Hepatocyte (in vitro differentiated cells): ENCODE results near the gene PCK1. TPM values are rescaled to one million over a fixed set of nuclear protein-coding genes. Genes with fewer than 3 reads are reported as not detected.

Source experiments
- DNase-seq: peaks from one replicate; pipeline ENCODE4 v3.0.0-alpha.2; 2016; ENCODE audit warnings: low spot score
- H2AFZ ChIP-seq: fragments of 200-600 bp; sonication (generic); 2 replicates; pipeline ENCODE4 v1.6.0; 2016; ENCODE audit warnings: antibody characterized with exemption, mild to moderate bottlenecking
- H3K27ac ChIP-seq: fragments of 200-600 bp; sonication (generic); 2 replicates; pipeline ENCODE4 v1.5.1; 2016; ENCODE audit warnings: mild to moderate bottlenecking
- H3K27me3 ChIP-seq: fragments of 200-600 bp; sonication (generic); 2 replicates; pipeline ENCODE4 v1.6.1; 2016
- H3K36me3 ChIP-seq: fragments of 200-600 bp; sonication (generic); replicated peaks from 2 replicates; pipeline ENCODE4 v1.5.1; 2016; ENCODE audit warnings: low read depth; ENCODE audit not compliant: insufficient read depth
- H3K4me1 ChIP-seq: fragments of 200-600 bp; sonication (generic); 2 replicates; pipeline ENCODE4 v1.5.1; 2016; ENCODE audit warnings: mild to moderate bottlenecking, moderate library complexity; ENCODE audit not compliant: insufficient read depth
- H3K4me2 ChIP-seq: fragments of 200-600 bp; sonication (generic); 2 replicates; pipeline ENCODE4 v1.6.0; 2016
- H3K4me3 ChIP-seq: fragments of 200-600 bp; sonication (generic); 2 replicates; pipeline ENCODE4 v1.5.1; 2016; ENCODE audit warnings: mild to moderate bottlenecking
- H3K79me2 ChIP-seq: fragments of 200-600 bp; sonication (generic); 2 replicates; pipeline ENCODE4 v1.6.0; 2017; ENCODE audit warnings: mild to moderate bottlenecking
- H3K9me2 ChIP-seq: fragments of 200-600 bp; sonication (generic); replicated peaks from 2 replicates; pipeline ENCODE4 v1.6.0; 2017; ENCODE audit warnings: mild to moderate bottlenecking; ENCODE audit not compliant: insufficient read depth
- H3K9me3 ChIP-seq: fragments of 200-600 bp; sonication (generic); 2 replicates; pipeline ENCODE4 v1.5.1; 2016; ENCODE audit warnings: low read depth, mild to moderate bottlenecking
- H4K20me1 ChIP-seq: fragments of 200-600 bp; sonication (generic); 2 replicates; pipeline ENCODE4 v1.6.0; 2016; ENCODE audit warnings: mild to moderate bottlenecking; ENCODE audit not compliant: insufficient read depth, poor library complexity, severe bottlenecking
- EZH2 ChIP-seq: fragments of 200-600 bp; sonication (generic); IDR thresholded peaks from 2 replicates; pipeline ENCODE4 v1.6.1; 2016; ENCODE audit warnings: antibody characterized with exemption, mild to moderate bottlenecking, borderline replicate concordance
- EZH2phosphoT487 ChIP-seq: fragments of 200-600 bp; sonication (generic); IDR thresholded peaks from one replicate; pipeline ENCODE4 v1.6.1; 2018; ENCODE audit warnings: antibody characterized with exemption, mild to moderate bottlenecking, low read depth, moderate library complexity; ENCODE audit not compliant: unreplicated experiment, severe bottlenecking
- WGBS: methylation state at CpG from one replicate; pipeline ENCODE4 v1.1.6; 2016; ENCODE audit warnings: low lambda C conversion rate; ENCODE audit errors: missing lambda C conversion rate; 5-methylcytosine and 5-hydroxymethylcytosine counted together
- polyA plus RNA-seq: library from polyadenylated mRNA; unstranded; fragments of >200 nt; fragmentation: Nextera tagmentation; extraction: Ambion mirVana; gene quantifications from 2 replicates; pipeline ENCODE4 v1.2.1, GENCODE V29; 2016
- total RNA-seq: library from RNA; depleted of rRNA; stranded (reverse); fragments of >200 nt; gene quantifications from 2 replicates; pipeline ENCODE4 v1.2.3, GENCODE V29; 2014
- TF ChIP-seq, protein P1 (sequence below): fragments of 200-600 bp; sonication (generic); IDR thresholded peaks from 2 replicates; pipeline ENCODE4 v1.5.1; 2016; ENCODE audit warnings: antibody characterized with exemption, mild to moderate bottlenecking; ENCODE audit not compliant: poor library complexity

PCK1 gene
- total and polyA plus RNA-seq, 2 experiments from 2014 or later: 11.6 to 12.8 TPM

DNA sequence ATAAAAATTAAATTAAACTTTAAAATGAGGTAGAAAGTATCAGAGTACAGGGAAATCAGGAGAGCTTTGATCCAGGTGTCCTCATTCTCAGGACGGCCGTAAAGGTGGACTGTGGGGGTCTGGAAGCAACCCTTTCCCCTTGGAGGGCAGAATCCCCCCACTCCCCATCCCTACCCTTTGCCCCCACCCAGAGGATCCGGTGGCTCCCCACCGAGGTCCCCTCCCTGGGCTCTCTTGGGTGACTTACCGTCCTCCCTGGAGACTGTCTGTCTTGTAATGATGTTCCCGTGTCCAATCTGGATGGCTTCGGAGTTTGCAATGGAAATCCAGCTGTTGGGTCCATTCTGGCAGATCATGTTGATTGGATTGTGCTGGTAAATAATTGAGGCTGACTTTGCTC, 52.0 kb downstream of the PCK1 start:
- Histone ChIP-seq H2AFZ (no peak overlapping the region), H3K9me2 (no peaks in the 10 kb centered on the region), H3K27me3 (no peaks in the 10 kb centered on the region), H3K36me3 (no peaks in the 10 kb centered on the region), H3K4me3 (no peak overlapping the region), H3K4me2 (no peak overlapping the region), H3K79me2 (no peaks in the 10 kb centered on the region), H3K9me3 (no peaks in the 10 kb centered on the region), H3K4me1 (no peaks in the 10 kb centered on the region), H4K20me1 (no peaks in the 10 kb centered on the region), H3K27ac (no peak overlapping the region)
- TF ChIP-seq, protein P1, sequence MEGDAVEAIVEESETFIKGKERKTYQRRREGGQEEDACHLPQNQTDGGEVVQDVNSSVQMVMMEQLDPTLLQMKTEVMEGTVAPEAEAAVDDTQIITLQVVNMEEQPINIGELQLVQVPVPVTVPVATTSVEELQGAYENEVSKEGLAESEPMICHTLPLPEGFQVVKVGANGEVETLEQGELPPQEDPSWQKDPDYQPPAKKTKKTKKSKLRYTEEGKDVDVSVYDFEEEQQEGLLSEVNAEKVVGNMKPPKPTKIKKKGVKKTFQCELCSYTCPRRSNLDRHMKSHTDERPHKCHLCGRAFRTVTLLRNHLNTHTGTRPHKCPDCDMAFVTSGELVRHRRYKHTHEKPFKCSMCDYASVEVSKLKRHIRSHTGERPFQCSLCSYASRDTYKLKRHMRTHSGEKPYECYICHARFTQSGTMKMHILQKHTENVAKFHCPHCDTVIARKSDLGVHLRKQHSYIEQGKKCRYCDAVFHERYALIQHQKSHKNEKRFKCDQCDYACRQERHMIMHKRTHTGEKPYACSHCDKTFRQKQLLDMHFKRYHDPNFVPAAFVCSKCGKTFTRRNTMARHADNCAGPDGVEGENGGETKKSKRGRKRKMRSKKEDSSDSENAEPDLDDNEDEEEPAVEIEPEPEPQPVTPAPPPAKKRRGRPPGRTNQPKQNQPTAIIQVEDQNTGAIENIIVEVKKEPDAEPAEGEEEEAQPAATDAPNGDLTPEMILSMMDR: no peak
- no peak for TF ChIP-seq EZH2
- no peak for TF ChIP-seq EZH2phosphoT487
- WGBS: 96% methylated on average over 7 of the region's 7 CpGs
- DNase-seq: no peak

DNA sequence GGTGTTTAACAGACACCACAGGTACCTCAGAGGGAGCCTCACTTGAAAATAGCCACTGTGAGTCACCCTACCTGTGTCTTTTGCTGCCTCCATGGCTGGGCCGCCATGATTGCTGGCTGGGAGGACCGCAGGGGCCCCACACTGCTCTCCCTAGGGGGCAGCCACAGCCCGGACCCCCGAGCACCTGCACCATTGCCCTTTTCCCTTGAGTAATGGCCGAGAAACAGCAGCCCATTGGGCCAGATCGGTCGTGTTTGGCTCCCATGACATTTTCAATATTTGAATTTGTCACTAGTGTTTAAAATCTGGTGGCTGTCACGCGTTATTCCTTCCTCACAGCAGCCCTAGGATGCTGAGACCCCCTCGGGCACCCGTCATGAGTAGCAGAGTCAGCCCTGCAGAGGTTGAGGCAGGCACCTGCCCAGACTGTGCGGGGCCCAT, 52.6 kb downstream of the PCK1 start:
- DNase-seq: no peak
- Histone ChIP-seq H4K20me1 (no peaks in the 10 kb centered on the region), H3K36me3 (no peaks in the 10 kb centered on the region), H3K4me3 (no peak overlapping the region), H2AFZ (no peak overlapping the region), H3K9me3 (no peaks in the 10 kb centered on the region), H3K4me2 (no peak overlapping the region), H3K4me1 (no peaks in the 10 kb centered on the region), H3K27me3 (no peaks in the 10 kb centered on the region), H3K9me2 (no peaks in the 10 kb centered on the region), H3K27ac (no peak overlapping the region), H3K79me2 (no peaks in the 10 kb centered on the region)
- WGBS: 97% methylated on average over 10 of the region's 12 CpGs
- no peak for TF ChIP-seq EZH2phosphoT487
- TF ChIP-seq EZH2: no peak

GRCh38 chr20:57614490-57615444, 53.9 kb downstream of the PCK1 start:
- no peak for DNase-seq

GRCh38 chr20:57615445-57615811, 54.5 kb downstream of the PCK1 start:
- DNase-seq: no peak
- no peak overlapping the region for H3K4me3 ChIP-seq
- no peak overlapping the region for H3K27ac ChIP-seq
- TF ChIP-seq EZH2phosphoT487 (no peak), EZH2 (no peak)
- TF ChIP-seq, protein P1: no peak
- no peaks in the 10 kb centered on the region for H3K4me1 ChIP-seq
- no peaks in the 10 kb centered on the region for H3K79me2 ChIP-seq
- H3K4me2 ChIP-seq: no peak overlapping the region
- H3K9me2 ChIP-seq: no peaks in the 10 kb centered on the region
- H3K27me3 ChIP-seq: no peaks in the 10 kb centered on the region
- H3K9me3 ChIP-seq: no peaks in the 10 kb centered on the region
- H4K20me1 ChIP-seq: no peaks in the 10 kb centered on the region
- H3K36me3 ChIP-seq: no peaks in the 10 kb centered on the region
- WGBS: 81% methylated on average over 8 of the region's 8 CpGs
- H2AFZ ChIP-seq: no peak overlapping the region

More at GRCh38 chr20:57614490-57615444, 53.9 kb downstream of the PCK1 start:
- WGBS: 91% methylated on average over 16 of the region's 16 CpGs
- H3K9me2 ChIP-seq: no peaks in the 10 kb centered on the region
- TF ChIP-seq EZH2phosphoT487 (no peak), EZH2 (no peak)
- TF ChIP-seq, protein P1: no peak
- no peak overlapping the region for H3K4me2 ChIP-seq
- no peaks in the 10 kb centered on the region for H3K36me3 ChIP-seq
- H3K79me2 ChIP-seq: no peaks in the 10 kb centered on the region
- H4K20me1 ChIP-seq: no peaks in the 10 kb centered on the region
- H3K4me1 ChIP-seq: no peaks in the 10 kb centered on the region
- no peaks in the 10 kb centered on the region for H3K9me3 ChIP-seq
- H3K4me3 ChIP-seq: no peak overlapping the region
- H3K27me3 ChIP-seq: no peaks in the 10 kb centered on the region
- H3K27ac ChIP-seq: no peak overlapping the region
- H2AFZ ChIP-seq: no peak overlapping the region
